ENCODE measurements around the gene UROC1.

The UROC1 gene

DNA sequence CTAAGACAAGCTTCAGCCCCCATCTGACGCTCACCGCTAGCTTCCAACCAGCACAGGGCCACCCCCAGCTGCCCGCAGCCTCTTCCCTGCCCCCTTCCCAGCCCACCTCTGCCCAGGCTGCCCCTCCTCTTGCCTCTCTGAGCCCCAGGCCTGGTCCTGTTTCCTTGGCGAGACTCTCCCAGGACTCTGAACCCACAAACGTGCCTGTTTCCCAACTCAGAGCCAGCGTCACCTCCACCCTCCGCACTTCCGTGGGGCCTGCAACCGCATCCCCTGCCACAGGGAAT is 76.9 kb downstream of the UROC1 start:
- in situ Hi-C loops (cut with HindIII; ENCODE audit: low pct_ligation_motif_present, low pct_unique_long_range_greater_than_20kb, low sequenced_read_pairs) = no loop called here
- DNase-seq = no peak

DNA sequence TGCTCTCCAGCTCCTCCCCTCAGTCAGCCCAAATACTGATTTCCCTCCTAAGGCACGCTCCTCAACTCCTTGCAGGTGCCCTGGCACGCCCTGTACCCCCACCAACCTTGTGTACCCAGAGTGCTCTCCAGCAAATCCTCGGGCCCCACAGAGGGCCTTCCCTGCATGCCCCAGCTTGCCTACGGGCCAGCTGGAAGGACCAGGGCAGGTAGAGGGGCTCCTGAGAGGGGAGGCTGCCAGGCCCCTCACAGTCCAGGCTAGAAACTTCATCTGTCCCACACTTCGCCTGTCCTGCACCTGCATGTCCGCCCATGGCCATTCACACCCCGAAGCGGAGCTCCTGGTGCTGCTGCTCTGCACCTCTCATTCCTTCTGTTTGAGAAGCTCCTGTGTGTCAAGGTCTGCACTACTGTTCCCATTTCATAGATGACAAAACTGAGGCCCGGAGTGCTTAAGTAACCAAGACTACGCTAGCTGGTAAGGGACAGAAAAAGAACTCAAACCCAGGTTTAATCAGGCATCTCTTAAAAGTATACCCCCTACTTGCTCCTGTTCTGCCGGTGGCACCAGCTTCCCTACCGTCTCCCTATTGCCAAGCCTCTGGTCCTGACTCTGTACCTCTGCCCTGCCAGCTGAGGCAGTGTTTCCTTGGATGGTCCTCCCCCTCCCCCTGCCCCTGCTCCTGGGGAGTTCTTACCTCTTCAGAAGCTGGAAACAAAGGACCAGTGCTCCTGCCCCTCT is 77.4 kb downstream of the UROC1 start:
- in situ Hi-C loops (cut with HindIII; ENCODE audit: low pct_ligation_motif_present, low pct_unique_long_range_greater_than_20kb, low sequenced_read_pairs) = no loop called here

DNA sequence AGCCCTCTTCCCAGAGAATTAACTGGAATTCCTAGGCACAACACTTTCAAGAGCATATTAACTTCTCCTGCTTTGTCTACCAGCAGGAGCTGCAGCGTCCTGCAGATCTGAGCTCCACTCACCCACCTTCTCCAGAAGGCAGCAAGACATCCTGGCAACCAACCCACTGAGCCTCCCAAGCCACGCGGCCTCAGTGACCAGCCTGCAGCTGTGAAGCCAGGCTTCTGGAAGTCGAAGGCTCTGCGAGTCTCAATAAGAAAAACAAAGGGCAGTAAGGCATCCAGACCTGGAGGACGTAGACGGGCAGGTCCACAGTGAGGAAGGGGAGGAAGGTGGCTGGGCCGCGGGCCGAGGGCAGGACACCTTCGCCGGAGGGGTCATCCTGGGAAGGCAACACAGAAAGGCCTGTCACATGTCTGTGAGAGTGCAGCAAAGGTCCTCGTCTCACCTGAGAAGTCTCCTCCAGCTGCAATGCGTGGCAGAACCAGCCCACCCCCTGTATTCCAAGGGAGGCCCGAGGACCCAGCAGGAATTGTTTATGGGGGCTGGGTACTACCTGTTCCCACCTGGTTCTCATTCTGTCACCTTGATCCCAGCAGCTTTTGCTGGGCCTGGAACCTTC is 78.1 kb downstream of the UROC1 start:
- no peak for DNase-seq
- in situ Hi-C loops (cut with HindIII; ENCODE audit: low pct_ligation_motif_present, low pct_unique_long_range_greater_than_20kb, low sequenced_read_pairs) = no loop called here

More for the DNA sequence above, 77.4 kb downstream of the UROC1 start:
- DNase-seq = no peak

DNA sequence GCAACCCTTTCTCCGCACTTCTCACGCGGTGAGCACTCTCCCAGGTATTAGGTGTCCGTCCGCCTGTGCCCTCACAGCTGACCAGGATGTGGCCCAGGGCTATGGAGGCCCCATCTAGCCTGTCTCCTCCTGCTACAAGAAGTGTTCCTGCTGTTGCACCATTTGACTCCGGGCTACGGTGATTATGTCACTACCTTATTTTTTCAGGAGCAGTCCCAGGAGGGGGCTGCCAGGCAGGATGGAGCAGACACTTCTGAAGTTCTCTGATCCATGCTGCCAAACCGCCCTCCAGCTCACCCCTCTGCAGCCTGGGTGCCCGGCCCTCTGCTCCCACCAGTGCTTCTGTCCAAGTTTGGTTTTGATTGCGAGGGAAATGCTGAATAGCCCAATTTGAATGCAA is 78.8 kb downstream of the UROC1 start:
- no peak for DNase-seq
- in situ Hi-C loops (cut with HindIII; ENCODE audit: low pct_ligation_motif_present, low pct_unique_long_range_greater_than_20kb, low sequenced_read_pairs) = no loop called here

DNA sequence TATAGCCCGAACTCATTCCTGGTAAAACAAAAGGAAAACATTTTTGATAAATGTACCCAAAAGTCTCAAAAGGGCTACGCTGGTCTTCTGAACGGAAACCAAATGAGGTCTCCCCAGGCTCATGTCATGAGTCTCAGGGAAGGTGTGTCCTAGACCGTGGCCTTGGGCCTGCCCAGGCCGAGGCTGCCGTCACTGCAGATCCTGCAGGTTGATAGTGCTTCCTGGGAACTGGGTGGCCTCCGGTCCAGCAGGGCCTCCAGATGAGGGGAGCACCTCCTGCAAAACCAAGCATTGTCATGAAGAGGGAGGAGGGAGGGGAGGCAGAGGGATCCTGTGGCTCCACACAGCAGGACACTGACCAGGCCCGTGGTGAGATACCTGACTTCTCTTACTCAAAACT is 79.4 kb downstream of the UROC1 start:
- in situ Hi-C loops (cut with HindIII; ENCODE audit: low pct_ligation_motif_present, low pct_unique_long_range_greater_than_20kb, low sequenced_read_pairs) = no loop called here

DNA sequence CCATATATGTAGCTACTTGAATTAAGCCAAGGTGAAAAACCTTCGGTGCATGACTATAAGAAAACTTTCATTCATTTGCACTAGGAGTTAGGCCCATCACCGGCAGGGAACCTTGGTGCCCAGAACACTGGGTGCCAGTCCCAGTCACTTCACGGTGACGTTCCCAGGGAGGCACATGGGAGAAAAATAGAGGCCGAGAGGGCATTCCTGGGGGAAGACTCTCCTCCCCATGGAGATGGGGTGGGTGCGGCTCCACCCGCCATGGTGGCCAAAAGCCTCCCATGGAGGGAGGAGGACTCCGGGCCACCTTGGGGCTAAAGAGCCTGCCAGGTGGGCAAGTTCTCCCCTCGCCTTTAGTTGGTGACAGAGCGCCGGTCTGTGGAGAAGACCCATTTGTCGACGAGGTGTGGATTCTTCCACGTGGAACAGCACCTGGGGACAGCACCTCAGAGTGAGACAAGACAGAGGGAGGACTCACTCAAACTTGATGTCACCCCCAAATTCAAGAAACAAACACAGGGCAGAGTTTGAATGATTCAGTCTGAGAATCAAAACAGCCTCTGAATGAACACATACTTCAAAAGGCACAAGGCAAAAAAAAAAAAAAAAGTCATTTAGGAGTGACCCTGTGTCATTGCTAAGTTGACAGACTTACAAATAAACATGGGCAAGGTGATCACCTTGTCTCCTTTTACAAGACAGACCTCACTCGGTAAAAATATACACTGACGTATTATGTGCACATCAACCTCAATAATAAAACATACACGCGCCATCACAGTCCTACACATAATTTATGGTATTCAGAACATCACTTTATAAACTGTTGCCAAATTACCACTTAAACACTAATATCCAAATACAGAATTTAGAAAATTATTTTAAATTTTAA is 80.5 kb downstream of the UROC1 start:
- DNase-seq = no peak
- in situ Hi-C loops (cut with HindIII; ENCODE audit: low pct_ligation_motif_present, low pct_unique_long_range_greater_than_20kb, low sequenced_read_pairs) = no loop called here

More for the DNA sequence above, 79.4 kb downstream of the UROC1 start:
- no peak for DNase-seq

DNA sequence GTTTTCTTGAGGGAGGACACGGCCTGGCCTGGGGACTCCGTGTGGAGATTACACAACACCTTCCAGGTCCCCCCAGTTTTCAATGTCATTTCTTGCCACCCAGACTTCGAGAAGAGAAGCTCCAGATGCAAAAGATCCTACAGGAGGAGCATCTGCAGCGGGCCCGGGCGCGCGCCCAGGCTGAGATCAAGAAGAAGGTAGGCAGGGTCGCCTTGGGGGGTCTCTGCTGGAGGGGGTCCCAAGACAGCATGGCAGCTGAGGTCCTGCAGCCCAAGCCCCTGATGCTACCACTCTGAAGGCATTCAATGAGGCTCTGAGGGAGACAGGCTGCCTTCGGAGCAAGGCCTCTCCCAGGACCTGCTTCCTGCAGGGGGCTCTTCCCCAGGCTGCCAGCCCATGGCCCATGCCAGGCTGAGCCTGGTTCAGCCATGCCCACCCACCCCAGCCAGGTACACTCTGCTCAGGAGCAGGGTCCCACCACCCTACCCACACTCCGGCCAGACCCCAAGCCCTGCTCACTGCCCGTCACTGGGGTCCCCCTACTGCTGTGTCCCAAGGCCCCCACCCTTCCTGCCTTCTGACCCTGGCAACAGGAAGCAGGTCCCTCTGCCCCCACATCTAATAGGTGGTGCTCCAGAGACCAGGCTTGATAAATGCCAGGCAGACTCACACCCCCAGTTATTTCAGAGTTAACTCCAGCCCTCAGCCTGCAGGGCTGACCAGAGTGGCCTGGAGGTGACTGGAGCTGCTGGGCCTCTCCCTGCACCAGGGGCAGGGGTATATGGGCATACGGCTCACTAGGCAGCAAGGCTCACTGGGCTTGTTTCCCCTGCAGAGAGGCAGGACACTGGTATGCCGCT is 81.9 kb downstream of the UROC1 start:
- in situ Hi-C loops (cut with HindIII; ENCODE audit: low pct_ligation_motif_present, low pct_unique_long_range_greater_than_20kb, low sequenced_read_pairs) = no loop called here
- no peak for DNase-seq

DNA sequence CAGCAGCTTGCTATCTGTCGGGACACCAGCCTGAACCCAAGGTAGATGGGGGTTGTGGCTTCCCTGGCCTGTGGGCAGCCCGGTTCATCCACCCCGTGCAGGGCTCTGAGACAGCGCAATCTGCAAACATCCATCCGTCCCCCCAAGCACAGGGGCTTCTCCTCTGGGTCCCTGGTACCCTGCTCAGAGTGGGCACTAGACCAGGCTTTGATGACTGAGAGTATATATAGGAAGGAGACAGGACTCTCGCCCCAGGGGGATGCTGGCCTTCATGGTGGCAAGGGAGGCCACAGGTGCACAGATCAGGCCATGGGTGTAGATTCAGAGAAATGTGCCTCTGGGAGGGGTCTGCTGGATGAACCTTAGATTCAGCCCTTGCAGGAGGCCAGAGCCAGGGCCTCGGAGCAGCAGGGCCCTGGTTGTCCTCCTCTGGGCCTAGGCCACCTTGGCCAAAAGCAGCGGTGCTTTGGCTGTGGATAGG is 82.6 kb downstream of the UROC1 start:
- DNase-seq = no peak
- in situ Hi-C loops (cut with HindIII; ENCODE audit: low pct_ligation_motif_present, low pct_unique_long_range_greater_than_20kb, low sequenced_read_pairs) = no loop called here

DNA sequence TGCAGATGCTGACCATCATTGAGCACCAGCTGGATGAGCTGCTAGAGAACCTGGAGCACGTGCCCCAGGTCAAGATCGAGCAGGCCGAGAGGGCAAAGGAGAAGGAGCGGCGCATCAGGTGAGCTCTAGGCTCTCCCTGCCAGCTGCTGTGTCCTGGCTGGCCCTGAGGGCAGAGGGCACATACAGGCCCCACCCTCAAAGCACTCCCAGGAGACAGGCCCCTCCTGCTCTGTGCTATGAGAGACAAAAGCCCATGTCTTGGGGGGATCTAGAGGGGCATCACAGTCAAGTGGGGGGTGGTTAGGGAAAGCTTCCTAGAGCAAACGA is 83.3 kb downstream of the UROC1 start:
- no peak for DNase-seq
- in situ Hi-C loops (cut with HindIII; ENCODE audit: low pct_ligation_motif_present, low pct_unique_long_range_greater_than_20kb, low sequenced_read_pairs) = no loop called here

DNA sequence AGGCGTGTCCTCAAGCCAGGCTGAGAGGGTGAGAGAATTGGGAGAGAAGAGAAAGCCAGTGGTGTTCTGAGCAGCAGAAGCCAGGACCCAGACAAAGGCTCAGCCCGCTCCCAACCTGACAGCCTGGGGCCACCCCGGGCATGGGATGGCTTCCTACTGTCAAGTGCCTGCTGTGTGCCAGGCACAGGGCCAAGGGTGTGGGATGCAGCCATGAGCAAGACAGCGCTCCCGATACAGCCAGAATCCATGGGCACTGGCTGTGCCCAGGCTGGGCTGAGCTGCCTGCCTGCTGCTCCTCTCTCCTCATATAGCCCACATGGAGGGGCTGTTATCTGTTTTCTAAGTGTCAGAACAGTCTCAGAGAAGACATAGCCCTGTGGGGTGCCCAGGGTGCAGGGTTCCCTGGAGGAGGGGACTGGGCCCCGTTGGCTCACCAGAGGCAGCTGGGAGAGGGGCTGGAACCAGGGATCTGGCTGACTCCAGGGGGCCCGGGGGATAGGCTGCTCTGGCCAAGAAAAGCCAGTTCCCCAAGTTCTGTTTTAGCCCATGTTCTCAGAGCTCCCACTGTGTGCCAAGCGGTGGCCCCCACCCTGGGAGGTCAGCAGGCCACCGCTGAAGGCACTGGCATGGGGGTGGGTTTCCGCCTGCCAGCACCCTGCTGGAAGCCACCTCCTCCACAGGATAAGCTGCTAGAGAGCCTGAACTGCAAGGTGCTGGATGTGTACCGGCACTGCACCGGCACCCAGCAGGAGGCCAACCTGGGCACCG is 83.9 kb downstream of the UROC1 start:
- in situ Hi-C loops (cut with HindIII; ENCODE audit: low pct_ligation_motif_present, low pct_unique_long_range_greater_than_20kb, low sequenced_read_pairs) = no loop called here
- no peak for DNase-seq

DNA sequence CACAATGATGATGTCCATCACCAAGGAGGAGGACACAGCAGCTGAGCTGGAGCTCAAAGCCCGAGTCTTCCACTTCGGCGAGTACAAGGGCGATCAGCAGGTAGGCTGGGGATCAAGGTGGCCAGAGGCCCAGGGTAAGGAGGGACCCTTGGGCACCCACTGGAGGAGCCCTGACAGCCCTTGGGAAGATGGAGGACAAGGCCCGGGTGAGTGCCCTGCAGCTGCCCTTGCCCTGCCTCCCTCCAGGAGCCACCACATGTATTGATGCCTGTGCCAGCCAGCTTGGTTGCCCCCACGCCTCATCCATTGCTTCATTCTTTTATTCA is 84.5 kb downstream of the UROC1 start:
- in situ Hi-C loops (cut with HindIII; ENCODE audit: low pct_ligation_motif_present, low pct_unique_long_range_greater_than_20kb, low sequenced_read_pairs) = no loop called here
- no peak for DNase-seq

DNA sequence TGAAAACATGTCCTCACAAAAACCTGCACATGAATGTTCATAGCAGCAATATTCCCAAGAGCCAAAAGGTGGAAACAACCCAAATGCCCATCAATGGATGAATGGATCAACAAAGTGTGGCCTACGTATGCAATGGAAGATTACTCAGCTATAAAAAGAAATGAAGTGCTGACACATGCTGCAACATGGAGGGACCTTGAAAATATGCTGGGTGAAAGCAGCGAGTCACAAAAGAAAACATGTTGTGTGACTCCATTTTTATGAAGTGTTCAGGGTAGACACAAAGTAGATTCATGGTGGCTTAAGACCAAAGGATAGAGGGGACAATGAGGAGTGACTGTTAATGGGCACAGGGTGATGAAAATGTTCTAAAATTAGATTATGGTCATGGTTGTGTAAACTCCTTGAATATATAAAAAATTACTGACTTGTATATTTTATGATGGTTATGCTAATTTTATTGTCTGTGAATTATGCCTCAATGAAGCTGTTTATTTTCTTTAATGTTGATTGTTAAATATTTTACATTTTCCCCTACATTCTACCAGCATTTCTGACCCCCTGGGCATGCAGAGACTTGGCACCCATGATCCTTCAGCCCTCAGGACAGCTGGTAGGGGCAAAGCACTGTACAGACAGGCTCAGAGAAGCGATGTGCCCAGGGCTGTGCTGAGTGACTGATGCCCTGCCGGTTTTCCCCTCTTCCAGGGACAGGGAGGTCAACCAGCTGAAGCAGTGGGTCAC is 85.0 kb downstream of the UROC1 start:
- in situ Hi-C loops (cut with HindIII; ENCODE audit: low pct_ligation_motif_present, low pct_unique_long_range_greater_than_20kb, low sequenced_read_pairs) = no loop called here
- no peak for DNase-seq
